WTC11 (cell line): ENCODE measurements around the gene WTIP. TPM values are rescaled to one million over a fixed set of nuclear protein-coding genes. Genes with fewer than 3 reads are reported as not detected.

ENCODE experiments used
- ATAC-seq: fragments of 200-7000 bp; cut with Tn5 transposase; 2 replicates; pipeline ENCODE4 v1.10.0; 2021; ENCODE audit warnings: mild to moderate bottlenecking, moderate library complexity
- CTCF ChIA-PET: fragments of 300-600 bp; sonication (Branson Sonifier 250); formaldehyde crosslinking; loops from one replicate; lab custom pipeline; 2021; ENCODE audit warnings: antibody characterized with exemption; lab: Charles Lee
- POLR2A ChIA-PET: fragments of 350-600 bp; sonication (Branson Sonifier 250); formaldehyde crosslinking; loops from one replicate; lab custom pipeline; 2021; ENCODE audit warnings: antibody characterized with exemption; lab: Charles Lee
- DNase-seq: peaks from one replicate; pipeline ENCODE4 v3.0.0; 2021; ENCODE audit warnings: low spot score
- H3K27ac Mint-ChIP-seq: 2 replicates; pipeline ENCODE4 v1.8.0; 2021; ENCODE audit warnings: mixed read lengths
- H3K27me3 Mint-ChIP-seq: 2 replicates; pipeline ENCODE4 v1.8.0; 2021; ENCODE audit warnings: low read depth, mild to moderate bottlenecking, moderate library complexity, mixed read lengths
- H3K36me3 Mint-ChIP-seq: 2 replicates; pipeline ENCODE4 v1.8.0; 2021; ENCODE audit warnings: mixed read lengths
- H3K4me1 Mint-ChIP-seq: 2 replicates; pipeline ENCODE4 v1.8.0; 2022; ENCODE audit warnings: mixed read lengths
- H3K4me3 Mint-ChIP-seq: 2 replicates; pipeline ENCODE4 v1.8.0; 2021; ENCODE audit warnings: mild to moderate bottlenecking, moderate library complexity, mixed read lengths
- H3K9me3 Mint-ChIP-seq: 2 replicates; pipeline ENCODE4 v1.8.0; 2021; ENCODE audit warnings: mixed read lengths
- AR ChIP-seq: fragments of 250-450 bp; sonication (Bioruptor Pico); IDR thresholded peaks from 2 replicates; pipeline ENCODE4 v1.9.0; 2021; ENCODE audit warnings: mild to moderate bottlenecking
- ATF2 ChIP-seq: sonication (generic); formaldehyde crosslinking; IDR thresholded peaks from 2 replicates; pipeline ENCODE4 v1.8.1; 2022; ENCODE audit warnings: low read depth, missing genetic modification reagents, borderline replicate concordance
- CREB1 ChIP-seq: sonication (generic); formaldehyde crosslinking; IDR thresholded peaks from 2 replicates; pipeline ENCODE4 v1.8.0; 2023; ENCODE audit warnings: mild to moderate bottlenecking, missing genetic modification reagents
- CREM ChIP-seq: sonication (generic); formaldehyde crosslinking; IDR thresholded peaks from 2 replicates; pipeline ENCODE4 v1.8.1; 2022; ENCODE audit warnings: mild to moderate bottlenecking, missing genetic modification reagents, moderate library complexity
- E2F1 ChIP-seq: sonication (generic); formaldehyde crosslinking; IDR thresholded peaks from 2 replicates; pipeline ENCODE4 v1.8.0; 2022; ENCODE audit warnings: mild to moderate bottlenecking, missing genetic modification reagents
- EMX1 ChIP-seq: fragments of 250-450 bp; sonication (Bioruptor Pico); IDR thresholded peaks from 2 replicates; pipeline ENCODE4 v1.8.0; 2021; ENCODE audit warnings: mild to moderate bottlenecking
- IRF1 ChIP-seq: sonication (generic); formaldehyde crosslinking; IDR thresholded peaks from 2 replicates; pipeline ENCODE4 v1.8.0; 2023; ENCODE audit warnings: missing genetic modification reagents
- JAZF1 ChIP-seq: fragments of 250-450 bp; sonication (Bioruptor Pico); IDR thresholded peaks from 2 replicates; pipeline ENCODE4 v1.9.0; 2021; ENCODE audit warnings: moderate library complexity, mild to moderate bottlenecking, inconsistent platforms
- MAX ChIP-seq: sonication (generic); formaldehyde crosslinking; IDR thresholded peaks from 2 replicates; pipeline ENCODE4 v1.8.0; 2022; ENCODE audit warnings: mild to moderate bottlenecking, missing genetic modification reagents
- NFE2L1 ChIP-seq: sonication (generic); formaldehyde crosslinking; IDR thresholded peaks from 2 replicates; pipeline ENCODE4 v1.8.1; 2023; ENCODE audit warnings: missing genetic modification reagents
- SP1 ChIP-seq: sonication (generic); formaldehyde crosslinking; conservative IDR thresholded peaks from 2 replicates; pipeline ENCODE4 v1.8.1; 2022; ENCODE audit warnings: missing genetic modification reagents
- TEAD1 ChIP-seq: sonication (generic); formaldehyde crosslinking; IDR thresholded peaks from 2 replicates; pipeline ENCODE4 v1.8.0; 2022; ENCODE audit warnings: mild to moderate bottlenecking, missing genetic modification reagents
- ZNF219 ChIP-seq: sonication (generic); formaldehyde crosslinking; IDR thresholded peaks from 2 replicates; pipeline ENCODE4 v1.8.0; 2023; ENCODE audit warnings: missing genetic modification reagents, mild to moderate bottlenecking, borderline replicate concordance
- ZNF396 ChIP-seq: fragments of 250-450 bp; sonication (Bioruptor Pico); IDR thresholded peaks from 2 replicates; pipeline ENCODE4 v1.8.0; 2021; ENCODE audit warnings: mild to moderate bottlenecking, moderate library complexity, borderline replicate concordance
- total RNA-seq: library from RNA; stranded (reverse); gene quantifications from 3 replicates; pipeline ENCODE4 v1.2.3, GENCODE V29; 2021
- TF ChIP-seq, protein P1 (sequence below): fragments of 250-450 bp; sonication (Bioruptor Pico); conservative IDR thresholded peaks from 2 replicates; pipeline ENCODE4 v1.9.0; 2021; ENCODE audit warnings: mild to moderate bottlenecking
- TF ChIP-seq, protein P2 (sequence below): sonication (generic); formaldehyde crosslinking; IDR thresholded peaks from 2 replicates; pipeline ENCODE4 v1.8.1; 2023; ENCODE audit warnings: mild to moderate bottlenecking, moderate library complexity, missing genetic modification reagents
- TF ChIP-seq, protein P3 (sequence below): fragments of 250-450 bp; sonication (Bioruptor Pico); IDR thresholded peaks from 2 replicates; pipeline ENCODE4 v1.9.0; 2021; ENCODE audit warnings: mild to moderate bottlenecking

WTIP gene
- total RNA-seq, 1 experiment from 2014 or later = 14.3 TPM

GRCh38 chr19:34487651-34488051 is 6.1 kb downstream of the WTIP start:
- Mint-ChIP-seq H3K4me1 (peaks cover 14% of the 10 kb centered on the region), H3K36me3 (peaks cover 6% of the 10 kb centered on the region; the same call in 1 of the 2 replicates), H3K27ac (no peak overlapping the region), H3K4me3 (no peak overlapping the region)
- POLR2A ChIA-PET = no interaction called here
- TF ChIP-seq, protein P1, sequence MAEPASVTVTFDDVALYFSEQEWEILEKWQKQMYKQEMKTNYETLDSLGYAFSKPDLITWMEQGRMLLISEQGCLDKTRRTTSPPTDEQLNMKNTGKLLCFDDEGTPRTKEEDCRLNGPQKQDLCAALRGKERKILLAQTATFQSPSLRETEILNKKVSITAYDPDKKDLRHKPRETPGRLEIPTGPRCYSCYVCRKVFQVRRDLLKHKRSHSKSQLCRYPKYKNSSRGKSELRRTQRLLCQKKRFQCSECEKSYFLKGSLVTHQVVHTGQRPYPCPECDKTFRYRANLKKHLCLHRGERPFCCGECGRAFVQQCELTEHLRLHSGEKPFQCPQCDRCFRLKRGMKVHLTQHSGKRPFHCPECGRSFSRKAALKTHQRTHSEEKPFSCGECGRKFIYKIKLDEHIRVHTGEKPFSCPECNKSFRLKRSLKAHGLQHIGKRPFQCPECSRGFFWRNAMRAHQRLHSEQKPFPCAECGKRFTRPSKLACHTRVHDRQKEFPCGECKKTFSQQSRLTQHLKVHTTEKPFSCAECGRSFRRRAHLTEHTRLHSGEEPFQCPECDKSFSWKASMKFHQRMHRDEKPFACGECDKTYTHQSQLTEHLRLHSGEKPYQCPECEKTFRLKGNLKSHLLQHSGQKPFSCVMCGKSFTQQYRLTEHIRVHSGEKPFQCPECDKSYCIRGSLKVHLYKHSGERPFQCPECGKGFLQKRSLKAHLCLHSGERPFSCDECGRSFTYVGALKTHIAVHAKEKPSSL = no peak
- TF ChIP-seq MAX (no peak), TEAD1 (CRISPR knock-in tag) (no peak), ZNF396 (CRISPR knock-in tag) (no peak), CREM (CRISPR knock-in tag) (no peak), IRF1 (CRISPR knock-in tag) (no peak), JAZF1 (no peak), ZNF219 (CRISPR knock-in tag) (no peak), AR (CRISPR knock-in tag) (no peak), CREB1 (no peak), NFE2L1 (CRISPR knock-in tag) (no peak), ATF2 (CRISPR knock-in tag) (no peak), SP1 (no peak), E2F1 (CRISPR knock-in tag) (no peak), EMX1 (CRISPR knock-in tag) (no peak)
- TF ChIP-seq, protein P2, sequence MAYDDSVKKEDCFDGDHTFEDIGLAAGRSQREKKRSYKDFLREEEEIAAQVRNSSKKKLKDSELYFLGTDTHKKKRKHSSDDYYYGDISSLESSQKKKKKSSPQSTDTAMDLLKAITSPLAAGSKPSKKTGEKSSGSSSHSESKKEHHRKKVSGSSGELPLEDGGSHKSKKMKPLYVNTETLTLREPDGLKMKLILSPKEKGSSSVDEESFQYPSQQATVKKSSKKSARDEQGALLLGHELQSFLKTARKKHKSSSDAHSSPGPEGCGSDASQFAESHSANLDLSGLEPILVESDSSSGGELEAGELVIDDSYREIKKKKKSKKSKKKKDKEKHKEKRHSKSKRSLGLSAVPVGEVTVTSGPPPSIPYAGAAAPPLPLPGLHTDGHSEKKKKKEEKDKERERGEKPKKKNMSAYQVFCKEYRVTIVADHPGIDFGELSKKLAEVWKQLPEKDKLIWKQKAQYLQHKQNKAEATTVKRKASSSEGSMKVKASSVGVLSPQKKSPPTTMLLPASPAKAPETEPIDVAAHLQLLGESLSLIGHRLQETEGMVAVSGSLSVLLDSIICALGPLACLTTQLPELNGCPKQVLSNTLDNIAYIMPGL (CRISPR knock-in tag) = no peak
- TF ChIP-seq, protein P3, sequence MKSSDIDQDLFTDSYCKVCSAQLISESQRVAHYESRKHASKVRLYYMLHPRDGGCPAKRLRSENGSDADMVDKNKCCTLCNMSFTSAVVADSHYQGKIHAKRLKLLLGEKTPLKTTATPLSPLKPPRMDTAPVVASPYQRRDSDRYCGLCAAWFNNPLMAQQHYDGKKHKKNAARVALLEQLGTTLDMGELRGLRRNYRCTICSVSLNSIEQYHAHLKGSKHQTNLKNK (CRISPR knock-in tag) = no peak
- TF ChIP-seq, all 79 proteins: peak for 0
- ATAC-seq (no peak), DNase-seq (no peak)
- CTCF ChIA-PET = no interaction called here
- H3K9me3 Mint-ChIP-seq = no peaks in the 10 kb centered on the region
- H3K27me3 Mint-ChIP-seq = peaks cover 11% of the 10 kb centered on the region
